Subcutaneous abdominal adipose tissue (tissue), 5 donors: ENCODE results near the gene KCNMA1.

Experiments
- H3K27ac ChIP-seq: one replicate; pipeline ENCODE4 v1.7.0; 2013; ENCODE audit warnings: low read depth, mild to moderate bottlenecking, inconsistent platforms, low read length, moderate library complexity
- H3K27me3 ChIP-seq, 5 donors: one replicate each; pipeline ENCODE4 v1.7.0; 2013; ENCODE audit warnings: low read length in 5 of 5, inconsistent platforms in 1 of 5; ENCODE audit not compliant: control insufficient read depth in 5 of 5, insufficient read depth in 4 of 5
- H3K36me3 ChIP-seq, 5 donors: one replicate each; pipeline ENCODE4 v1.7.0; 2013; ENCODE audit warnings: low read length in 5 of 5; ENCODE audit not compliant: control insufficient read depth in 5 of 5, insufficient read depth in 5 of 5
- H3K4me1 ChIP-seq, 5 donors: one replicate each; pipeline ENCODE4 v1.7.0; 2013; ENCODE audit warnings: low read length in 5 of 5, mild to moderate bottlenecking in 3 of 5, moderate library complexity in 1 of 5; ENCODE audit not compliant: control insufficient read depth in 5 of 5, insufficient read depth in 5 of 5
- H3K4me3 ChIP-seq, 5 donors: one replicate each; pipeline ENCODE4 v1.7.0; 2013; ENCODE audit warnings: low read length in 5 of 5, low read depth in 1 of 5
- H3K9ac ChIP-seq, 5 donors: one replicate each; pipeline ENCODE4 v1.7.0; 2013; ENCODE audit warnings: low read length in 5 of 5, mild to moderate bottlenecking in 4 of 5, moderate library complexity in 3 of 5
- H3K9me3 ChIP-seq, 5 donors: one replicate each; pipeline ENCODE4 v1.7.0; 2013; ENCODE audit warnings: low read length in 5 of 5; ENCODE audit not compliant: control insufficient read depth in 5 of 5
- donor health status: healthy.
- donor health status: healthy.
- donor health status: healthy.
- donor health status: healthy.
- donor health status: healthy.

Gene KCNMA1

GRCh38 chr10:77082601-77083252 is 554.9 kb downstream of the KCNMA1 start:
- Histone ChIP-seq H3K27ac (no peak overlapping the region), H3K4me3 (no peak overlapping the region), H3K4me1 (peaks cover 0 to 7% (median 3%) of the 10 kb centered on the region in 5 donors), H3K27me3 (no peaks in the 10 kb centered on the region), H3K9ac (no peak overlapping the region), H3K9me3 (no peaks in the 10 kb centered on the region), H3K36me3 (peaks cover 0 to 4% (median 0%) of the 10 kb centered on the region in 5 donors)

DNA sequence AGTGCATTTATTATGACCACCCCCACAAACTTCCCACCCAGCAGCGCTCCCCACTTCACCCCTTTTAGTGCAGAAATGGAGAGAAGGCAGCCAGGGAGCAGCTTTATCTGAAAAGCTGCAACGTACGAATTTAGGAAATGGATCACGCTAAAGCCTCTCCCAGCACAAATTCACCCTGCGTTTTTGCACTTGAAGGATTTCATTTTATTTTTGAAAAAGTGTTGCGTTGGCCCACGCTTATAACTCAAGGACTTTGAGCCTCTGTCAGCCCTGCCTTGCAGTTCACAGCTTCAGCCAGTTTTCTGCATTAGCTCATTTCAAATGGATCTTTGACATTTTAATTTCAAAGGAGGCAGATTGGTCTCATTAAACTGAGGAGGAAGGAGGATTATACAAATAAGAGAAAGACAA is 556.1 kb downstream of the KCNMA1 start:
- Histone ChIP-seq H3K4me1 (peaks cover 0 to 13% (median 3%) of the 10 kb centered on the region in 5 donors), H3K9me3 (no peaks in the 10 kb centered on the region), H3K27ac (no peak overlapping the region), H3K9ac (no peak overlapping the region), H3K4me3 (no peak overlapping the region), H3K36me3 (peaks cover 0 to 4% (median 0%) of the 10 kb centered on the region in 5 donors), H3K27me3 (no peaks in the 10 kb centered on the region)

GRCh38 chr10:77080361-77081027 is 557.1 kb downstream of the KCNMA1 start:
- Histone ChIP-seq H3K27ac (no peak overlapping the region), H3K4me1 (peaks cover 0 to 13% (median 3%) of the 10 kb centered on the region in 5 donors), H3K36me3 (peaks cover 0 to 4% (median 0%) of the 10 kb centered on the region in 5 donors), H3K4me3 (no peak overlapping the region), H3K27me3 (no peaks in the 10 kb centered on the region), H3K9me3 (no peaks in the 10 kb centered on the region), H3K9ac (no peak overlapping the region)

- no peak overlapping the region for H3K4me3 ChIP-seq
- H3K36me3 ChIP-seq = peaks cover 0 to 4% (median 0%) of the 10 kb centered on the region in 5 donors
- no peaks in the 10 kb centered on the region for H3K9me3 ChIP-seq
- H3K27me3 ChIP-seq = no peaks in the 10 kb centered on the region
- H3K27ac ChIP-seq = no peak overlapping the region
- no peak overlapping the region for H3K9ac ChIP-seq
- peaks cover 0 to 15% (median 5%) of the 10 kb centered on the region in 5 donors for H3K4me1 ChIP-seq
Measured at GRCh38 chr10:77079592-77080300, 557.9 kb downstream of the KCNMA1 start.

- Histone ChIP-seq H3K9ac (no peak overlapping the region), H3K36me3 (no peaks in the 10 kb centered on the region), H3K27me3 (no peaks in the 10 kb centered on the region), H3K4me1 (peaks cover 2 to 26% (median 20%) of the 10 kb centered on the region in 5 donors), H3K4me3 (no peak overlapping the region), H3K27ac (no peak overlapping the region), H3K9me3 (no peaks in the 10 kb centered on the region)
Measured at GRCh38 chr10:77077316-77077945, 560.2 kb downstream of the KCNMA1 start.

DNA sequence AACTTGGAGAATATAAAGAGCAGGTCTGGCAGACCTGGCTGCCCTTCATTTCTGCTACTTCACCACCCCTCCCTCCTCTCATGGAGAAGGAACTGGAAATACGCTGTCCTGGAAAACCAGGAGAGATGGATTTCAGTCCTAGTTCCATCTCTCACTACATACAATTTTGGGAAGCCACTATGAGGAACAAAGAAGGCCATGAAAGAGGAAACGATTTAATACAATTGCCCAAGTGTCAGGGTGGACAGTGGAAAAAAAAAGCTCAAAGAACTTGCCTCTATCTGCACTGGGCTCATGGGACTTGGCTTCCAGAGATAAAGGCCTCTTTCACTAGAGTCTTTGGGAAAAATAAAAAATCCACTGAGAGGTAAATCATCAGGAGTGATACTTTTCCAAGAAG is 561.7 kb downstream of the KCNMA1 start:
- H3K4me1 ChIP-seq = peaks cover 7 to 41% (median 35%) of the 10 kb centered on the region in 5 donors
- H3K9ac ChIP-seq = no peak overlapping the region
- no peak overlapping the region for H3K4me3 ChIP-seq
- H3K36me3 ChIP-seq = no peaks in the 10 kb centered on the region
- no peaks in the 10 kb centered on the region for H3K9me3 ChIP-seq
- no peaks in the 10 kb centered on the region for H3K27me3 ChIP-seq
- H3K27ac ChIP-seq = no peak overlapping the region

DNA sequence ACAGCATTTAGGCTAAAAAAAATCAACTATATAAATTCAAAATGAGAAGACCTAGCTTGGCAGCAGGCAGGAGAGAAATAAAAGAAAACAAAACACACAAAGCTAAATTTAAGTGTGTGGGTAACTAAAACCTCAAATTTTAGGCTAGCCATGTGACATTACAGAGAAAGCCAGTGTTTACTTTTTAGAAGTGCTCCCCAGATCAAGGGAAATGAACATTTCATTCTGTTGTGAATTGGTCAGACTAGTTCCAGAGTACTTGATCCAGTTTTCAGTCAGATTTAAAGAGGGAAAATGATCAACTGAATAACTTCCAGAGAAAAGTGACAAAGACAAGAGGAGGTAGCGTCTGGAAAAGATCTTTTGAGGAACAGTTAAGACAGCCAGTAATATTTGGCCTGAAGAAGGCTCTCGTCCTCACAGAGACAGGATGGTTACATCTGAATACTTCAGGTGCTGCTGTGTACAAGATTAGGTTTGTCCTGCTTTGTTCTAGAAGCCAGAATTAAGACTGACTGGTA is 563.4 kb downstream of the KCNMA1 start:
- Histone ChIP-seq H3K27ac (no peak overlapping the region), H3K4me1 (peaks cover 9 to 44% (median 38%) of the 10 kb centered on the region in 5 donors), H3K4me3 (no peak overlapping the region), H3K36me3 (no peaks in the 10 kb centered on the region), H3K9me3 (no peaks in the 10 kb centered on the region), H3K9ac (no peak overlapping the region), H3K27me3 (no peaks in the 10 kb centered on the region)

GRCh38 chr10:77073663-77073960 is 564.0 kb downstream of the KCNMA1 start:
- no peak overlapping the region for H3K9ac ChIP-seq
- no peak overlapping the region for H3K27ac ChIP-seq
- H3K4me3 ChIP-seq = no peak overlapping the region
- no peaks in the 10 kb centered on the region for H3K9me3 ChIP-seq
- peaks cover 9 to 50% (median 38%) of the 10 kb centered on the region in 5 donors for H3K4me1 ChIP-seq
- no peaks in the 10 kb centered on the region for H3K27me3 ChIP-seq
- H3K36me3 ChIP-seq = no peaks in the 10 kb centered on the region

DNA sequence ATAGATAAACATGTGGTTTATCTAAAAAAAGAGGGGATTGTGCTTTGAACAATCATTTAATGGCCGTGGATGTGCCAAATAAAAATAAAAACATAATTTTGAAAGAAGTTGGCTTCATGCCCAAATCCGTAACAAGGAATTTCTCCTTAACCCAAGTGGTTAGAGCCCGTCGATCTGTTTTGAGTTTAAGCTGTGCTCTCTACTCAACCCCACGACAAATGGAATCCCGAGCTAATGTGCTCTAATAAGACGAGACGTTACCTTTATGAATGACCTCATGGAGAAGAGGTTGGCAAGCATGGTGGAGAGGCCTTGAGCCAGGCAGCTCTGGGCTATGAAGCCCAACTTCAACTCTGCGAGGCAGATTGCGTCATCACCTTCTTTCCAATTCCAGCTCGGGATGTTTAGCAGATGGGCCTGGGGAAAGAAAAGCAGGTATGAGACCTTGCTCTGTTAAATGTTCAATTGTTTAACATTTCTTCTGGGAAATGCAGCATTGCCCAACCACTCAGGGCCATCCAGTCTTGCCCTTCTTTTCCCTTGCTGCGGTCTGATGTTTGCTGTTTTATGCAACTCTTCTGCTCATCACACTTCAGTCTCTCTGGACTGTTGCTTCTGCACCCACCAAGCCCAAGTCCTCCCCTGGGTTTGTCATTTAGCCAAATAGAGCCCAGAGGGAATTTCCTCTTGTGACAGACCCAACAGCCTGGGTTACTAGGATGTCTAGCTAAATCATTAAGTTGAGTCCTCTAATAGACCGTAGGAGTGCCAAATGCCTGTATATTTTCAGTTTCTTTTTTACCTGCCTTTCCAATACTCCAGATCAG is 564.6 kb downstream of the KCNMA1 start:
- Histone ChIP-seq H3K4me3 (peak overlapping the region in 2 of 5 donors; percentile 27 to 35), H3K27me3 (no peaks in the 10 kb centered on the region), H3K9me3 (no peaks in the 10 kb centered on the region), H3K4me1 (peaks cover 9 to 52% (median 38%) of the 10 kb centered on the region in 5 donors), H3K36me3 (no peaks in the 10 kb centered on the region), H3K9ac (no peak overlapping the region), H3K27ac (no peak overlapping the region)
